ENCODE data around the gene U2AF1L4.

Gene U2AF1L4

GRCh38 chr19:35745328-35746086 is at the start of gene U2AF1L4, which contains the start of gene PSENEN:
TSS of gene U2AF1L4 (minus strand) at chr19:35745418. CDS start at chr19:35745391, 27 bp downstream.
TSS of gene PSENEN (plus strand) at chr19:35745651. CDS start at chr19:35745931, 280 bp downstream.
- TF ChIP-seq CTCF (IDR thresholded peaks at IDR 0.05), result no peak
- Histone ChIP-seq H3K27ac (peak within 1 kb of the TSS; percentile 99 to 100), H3K4me3 (peak within 1 kb of the TSS; percentile 87)
- DNase-seq (ENCODE audit: low spot score), result peak; percentile 98

GRCh38 chr19:35793381-35794165 is 48.4 kb upstream of the U2AF1L4 start:
- DNase-seq (ENCODE audit: low spot score), result no peak
- no peak overlapping the region for H3K4me3 ChIP-seq
- no peak for TF ChIP-seq CTCF (IDR thresholded peaks at IDR 0.05)
- H3K27ac ChIP-seq, result no peak overlapping the region

- no peak for DNase-seq (ENCODE audit: low spot score)
- Histone ChIP-seq H3K27ac (no peak overlapping the region), H3K4me3 (no peak overlapping the region)
- no peak for TF ChIP-seq CTCF (IDR thresholded peaks at IDR 0.05)
These were observed 47.7 kb upstream of the U2AF1L4 start for GRCh38 chr19:35792888-35793287.

GRCh38 chr19:35792312-35792711 is 47.1 kb upstream of the U2AF1L4 start:
- H3K4me3 ChIP-seq, result no peak overlapping the region
- no peak for TF ChIP-seq CTCF (IDR thresholded peaks at IDR 0.05)
- DNase-seq (ENCODE audit: low spot score), result no peak
- no peak overlapping the region for H3K27ac ChIP-seq

GRCh38 chr19:35791814-35792279 is 46.6 kb upstream of the U2AF1L4 start:
- TF ChIP-seq CTCF (IDR thresholded peaks at IDR 0.05), result no peak
- DNase-seq (ENCODE audit: low spot score), result no peak
- Histone ChIP-seq H3K27ac (no peak overlapping the region), H3K4me3 (no peak overlapping the region)

- DNase-seq (ENCODE audit: low spot score), result no peak
- no peak overlapping the region for H3K27ac ChIP-seq
- no peak overlapping the region for H3K4me3 ChIP-seq
- TF ChIP-seq CTCF (IDR thresholded peaks at IDR 0.05), result no peak
These were observed 46.0 kb upstream of the U2AF1L4 start for GRCh38 chr19:35790981-35791813.
